Hepatocyte (in vitro differentiated cells): ENCODE results near the gene ARPP21. TPM values are rescaled to one million over a fixed set of nuclear protein-coding genes. Genes with fewer than 3 reads are reported as not detected.

Experiments
- DNase-seq: peaks from one replicate; pipeline ENCODE4 v3.0.0-alpha.2; 2016; ENCODE audit warnings: low spot score
- H2AFZ ChIP-seq: fragments of 200-600 bp; sonication (generic); 2 replicates; pipeline ENCODE4 v1.6.0; 2016; ENCODE audit warnings: antibody characterized with exemption, mild to moderate bottlenecking
- H3K27ac ChIP-seq: fragments of 200-600 bp; sonication (generic); 2 replicates; pipeline ENCODE4 v1.5.1; 2016; ENCODE audit warnings: mild to moderate bottlenecking
- H3K27me3 ChIP-seq: fragments of 200-600 bp; sonication (generic); 2 replicates; pipeline ENCODE4 v1.6.1; 2016
- H3K36me3 ChIP-seq: fragments of 200-600 bp; sonication (generic); replicated peaks from 2 replicates; pipeline ENCODE4 v1.5.1; 2016; ENCODE audit warnings: low read depth; ENCODE audit not compliant: insufficient read depth
- H3K4me1 ChIP-seq: fragments of 200-600 bp; sonication (generic); 2 replicates; pipeline ENCODE4 v1.5.1; 2016; ENCODE audit warnings: mild to moderate bottlenecking, moderate library complexity; ENCODE audit not compliant: insufficient read depth
- H3K4me2 ChIP-seq: fragments of 200-600 bp; sonication (generic); 2 replicates; pipeline ENCODE4 v1.6.0; 2016
- H3K4me3 ChIP-seq: fragments of 200-600 bp; sonication (generic); 2 replicates; pipeline ENCODE4 v1.5.1; 2016; ENCODE audit warnings: mild to moderate bottlenecking
- H3K79me2 ChIP-seq: fragments of 200-600 bp; sonication (generic); 2 replicates; pipeline ENCODE4 v1.6.0; 2017; ENCODE audit warnings: mild to moderate bottlenecking
- H3K9me2 ChIP-seq: fragments of 200-600 bp; sonication (generic); replicated peaks from 2 replicates; pipeline ENCODE4 v1.6.0; 2017; ENCODE audit warnings: mild to moderate bottlenecking; ENCODE audit not compliant: insufficient read depth
- H3K9me3 ChIP-seq: fragments of 200-600 bp; sonication (generic); 2 replicates; pipeline ENCODE4 v1.5.1; 2016; ENCODE audit warnings: low read depth, mild to moderate bottlenecking
- H4K20me1 ChIP-seq: fragments of 200-600 bp; sonication (generic); 2 replicates; pipeline ENCODE4 v1.6.0; 2016; ENCODE audit warnings: mild to moderate bottlenecking; ENCODE audit not compliant: insufficient read depth, poor library complexity, severe bottlenecking
- EZH2 ChIP-seq: fragments of 200-600 bp; sonication (generic); IDR thresholded peaks from 2 replicates; pipeline ENCODE4 v1.6.1; 2016; ENCODE audit warnings: antibody characterized with exemption, mild to moderate bottlenecking, borderline replicate concordance
- EZH2phosphoT487 ChIP-seq: fragments of 200-600 bp; sonication (generic); IDR thresholded peaks from one replicate; pipeline ENCODE4 v1.6.1; 2018; ENCODE audit warnings: antibody characterized with exemption, mild to moderate bottlenecking, low read depth, moderate library complexity; ENCODE audit not compliant: unreplicated experiment, severe bottlenecking
- WGBS: methylation state at CpG from one replicate; pipeline ENCODE4 v1.1.6; 2016; ENCODE audit warnings: low lambda C conversion rate; ENCODE audit errors: missing lambda C conversion rate; 5-methylcytosine and 5-hydroxymethylcytosine counted together
- polyA plus RNA-seq: library from polyadenylated mRNA; unstranded; fragments of >200 nt; fragmentation: Nextera tagmentation; extraction: Ambion mirVana; gene quantifications from 2 replicates; pipeline ENCODE4 v1.2.1, GENCODE V29; 2016
- total RNA-seq: library from RNA; depleted of rRNA; stranded (reverse); fragments of >200 nt; gene quantifications from 2 replicates; pipeline ENCODE4 v1.2.3, GENCODE V29; 2014
- TF ChIP-seq, protein P1 (sequence below): fragments of 200-600 bp; sonication (generic); IDR thresholded peaks from 2 replicates; pipeline ENCODE4 v1.5.1; 2016; ENCODE audit warnings: antibody characterized with exemption, mild to moderate bottlenecking; ENCODE audit not compliant: poor library complexity

Gene ARPP21
- total and polyA plus RNA-seq, 2 experiments from 2014 or later: 0.19 TPM; not detected in 1

GRCh38 chr3:35666888-35667287, 27.6 kb downstream of the ARPP21 start:
- Histone ChIP-seq H3K27me3 (no peaks in the 10 kb centered on the region), H4K20me1 (no peaks in the 10 kb centered on the region), H3K36me3 (no peaks in the 10 kb centered on the region), H3K27ac (no peak overlapping the region), H3K79me2 (no peaks in the 10 kb centered on the region), H3K4me1 (no peaks in the 10 kb centered on the region), H3K4me3 (no peak overlapping the region), H3K9me3 (no peaks in the 10 kb centered on the region), H2AFZ (no peak overlapping the region), H3K4me2 (no peak overlapping the region), H3K9me2 (no peaks in the 10 kb centered on the region)
- TF ChIP-seq EZH2phosphoT487 (no peak), EZH2 (no peak)
- TF ChIP-seq, protein P1, sequence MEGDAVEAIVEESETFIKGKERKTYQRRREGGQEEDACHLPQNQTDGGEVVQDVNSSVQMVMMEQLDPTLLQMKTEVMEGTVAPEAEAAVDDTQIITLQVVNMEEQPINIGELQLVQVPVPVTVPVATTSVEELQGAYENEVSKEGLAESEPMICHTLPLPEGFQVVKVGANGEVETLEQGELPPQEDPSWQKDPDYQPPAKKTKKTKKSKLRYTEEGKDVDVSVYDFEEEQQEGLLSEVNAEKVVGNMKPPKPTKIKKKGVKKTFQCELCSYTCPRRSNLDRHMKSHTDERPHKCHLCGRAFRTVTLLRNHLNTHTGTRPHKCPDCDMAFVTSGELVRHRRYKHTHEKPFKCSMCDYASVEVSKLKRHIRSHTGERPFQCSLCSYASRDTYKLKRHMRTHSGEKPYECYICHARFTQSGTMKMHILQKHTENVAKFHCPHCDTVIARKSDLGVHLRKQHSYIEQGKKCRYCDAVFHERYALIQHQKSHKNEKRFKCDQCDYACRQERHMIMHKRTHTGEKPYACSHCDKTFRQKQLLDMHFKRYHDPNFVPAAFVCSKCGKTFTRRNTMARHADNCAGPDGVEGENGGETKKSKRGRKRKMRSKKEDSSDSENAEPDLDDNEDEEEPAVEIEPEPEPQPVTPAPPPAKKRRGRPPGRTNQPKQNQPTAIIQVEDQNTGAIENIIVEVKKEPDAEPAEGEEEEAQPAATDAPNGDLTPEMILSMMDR: no peak
- WGBS: 94% methylated on average over 1 of the region's 1 CpG
- DNase-seq: no peak

DNA sequence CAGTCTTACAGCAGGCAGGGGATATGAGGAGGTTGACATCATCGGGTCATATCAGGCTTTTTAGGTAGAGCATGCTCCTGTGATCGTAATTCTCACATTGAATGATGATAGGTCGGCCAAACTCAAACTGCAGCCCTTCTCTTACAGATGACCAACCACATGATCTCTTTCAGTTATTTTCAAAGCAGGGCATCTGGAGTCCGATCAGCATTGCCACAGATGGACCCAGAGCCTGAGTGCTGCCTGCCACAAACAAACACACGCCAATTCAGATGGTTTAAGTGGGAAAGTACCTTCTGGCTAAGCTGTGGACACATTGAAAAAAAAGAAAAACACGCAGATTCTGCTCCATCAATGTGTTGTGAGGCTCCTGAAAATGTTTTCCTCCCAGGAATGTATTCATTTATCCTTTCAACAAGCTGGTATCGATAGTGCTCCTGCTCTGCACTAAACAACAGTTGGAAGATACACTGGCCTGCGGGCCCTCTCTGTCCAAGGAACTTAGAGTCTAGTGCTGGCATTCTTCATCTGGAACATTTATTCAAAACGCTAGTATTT, 31.2 kb downstream of the ARPP21 start:
- Histone ChIP-seq H3K36me3 (no peaks in the 10 kb centered on the region), H3K9me2 (no peaks in the 10 kb centered on the region), H3K9me3 (no peaks in the 10 kb centered on the region), H3K4me3 (no peak overlapping the region), H3K4me1 (no peaks in the 10 kb centered on the region), H3K27ac (no peak overlapping the region), H3K4me2 (no peak overlapping the region), H3K27me3 (no peaks in the 10 kb centered on the region), H3K79me2 (no peaks in the 10 kb centered on the region), H4K20me1 (no peaks in the 10 kb centered on the region), H2AFZ (no peak overlapping the region)
- TF ChIP-seq, protein P1: no peak
- no peak for TF ChIP-seq EZH2phosphoT487
- no peak for TF ChIP-seq EZH2
- WGBS: 86% methylated on average over 9 of the region's 9 CpGs
- DNase-seq: no peak

DNA sequence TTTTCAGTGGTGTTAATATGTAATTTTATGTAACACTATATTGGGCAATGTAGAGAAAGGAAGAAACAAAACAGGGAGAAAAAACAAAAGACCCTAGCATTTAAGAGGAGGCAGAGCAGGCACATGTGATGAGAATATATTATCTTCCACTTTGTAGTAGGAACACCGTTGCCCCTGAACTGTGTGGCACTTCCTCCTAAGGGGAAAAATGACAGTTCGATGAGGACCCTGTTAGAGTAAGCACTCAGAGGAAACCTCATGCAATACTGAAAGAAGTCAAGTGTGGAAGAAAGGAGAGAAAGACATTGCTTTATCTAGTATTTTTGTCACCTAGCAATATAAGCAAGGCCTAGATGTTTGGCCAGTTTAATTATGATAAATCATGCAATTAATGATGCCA, 32.2 kb downstream of the ARPP21 start:
- 85% methylated on average over 2 of the region's 2 CpGs for WGBS
- no peaks in the 10 kb centered on the region for H3K4me1 ChIP-seq
- TF ChIP-seq, protein P1: no peak
- TF ChIP-seq EZH2: no peak
- TF ChIP-seq EZH2phosphoT487: no peak
- H3K27ac ChIP-seq: no peak overlapping the region
- H2AFZ ChIP-seq: no peak overlapping the region
- no peak overlapping the region for H3K4me2 ChIP-seq
- no peaks in the 10 kb centered on the region for H3K9me3 ChIP-seq
- no peaks in the 10 kb centered on the region for H3K79me2 ChIP-seq
- no peaks in the 10 kb centered on the region for H3K36me3 ChIP-seq
- no peaks in the 10 kb centered on the region for H3K27me3 ChIP-seq
- no peaks in the 10 kb centered on the region for H4K20me1 ChIP-seq
- no peaks in the 10 kb centered on the region for H3K9me2 ChIP-seq
- DNase-seq: no peak
- no peak overlapping the region for H3K4me3 ChIP-seq

GRCh38 chr3:35673017-35673416, 33.7 kb downstream of the ARPP21 start:
- TF ChIP-seq EZH2phosphoT487 (no peak), EZH2 (no peak)
- TF ChIP-seq, protein P1: no peak
- no peaks in the 10 kb centered on the region for H3K9me3 ChIP-seq
- H3K27ac ChIP-seq: no peak overlapping the region
- 73% methylated on average over 3 of the region's 3 CpGs for WGBS
- no peaks in the 10 kb centered on the region for H3K36me3 ChIP-seq
- H3K9me2 ChIP-seq: no peaks in the 10 kb centered on the region
- no peak overlapping the region for H3K4me3 ChIP-seq
- H2AFZ ChIP-seq: no peak overlapping the region
- no peak overlapping the region for H3K4me2 ChIP-seq
- DNase-seq: no peak
- no peaks in the 10 kb centered on the region for H4K20me1 ChIP-seq
- no peaks in the 10 kb centered on the region for H3K4me1 ChIP-seq
- H3K27me3 ChIP-seq: no peaks in the 10 kb centered on the region
- H3K79me2 ChIP-seq: no peaks in the 10 kb centered on the region
